Activated T-cell treated with anti-CD3 and anti-CD28 coated beads, Interleukin-2, amount 50 U/mL, for 4 hours (primary cell): Measurements from ENCODE around the gene PCDHA1. TPM values are rescaled to one million over a fixed set of nuclear protein-coding genes. Genes with fewer than 3 reads are reported as not detected.

Source experiments
- ATAC-seq, 2 donors: fragments of 200-7000 bp; cut with Tn5 transposase; one replicate each; pipeline ENCODE4 v1.10.0; 2021
- DNase-seq: peaks from one replicate; pipeline ENCODE4 v3.0.0-alpha.2; 2020
- H3K27me3 Mint-ChIP-seq: one replicate; pipeline ENCODE4 v1.8.0; 2021; ENCODE audit warnings: low read depth, mixed read lengths
- H3K36me3 Mint-ChIP-seq: one replicate; pipeline ENCODE4 v1.8.0; 2022; ENCODE audit warnings: mixed read lengths; ENCODE audit not compliant: insufficient read depth
- H3K4me1 Mint-ChIP-seq: one replicate; pipeline ENCODE4 v1.8.0; 2021; ENCODE audit warnings: low read depth, mixed read lengths
- H3K4me3 Mint-ChIP-seq: one replicate; pipeline ENCODE4 v1.8.0; 2021; ENCODE audit warnings: mild to moderate bottlenecking, moderate library complexity, mixed read lengths
- H3K9me3 Mint-ChIP-seq: one replicate; pipeline ENCODE4 v1.8.0; 2021; ENCODE audit warnings: mixed read lengths
- total RNA-seq, 3 donors: library from RNA; stranded (reverse); gene quantifications; one replicate each; pipeline ENCODE4 v1.2.1, GENCODE V29; 2021

The PCDHA1 gene
- total RNA-seq, 3 donors from 2014 or later, result not detected

DNA sequence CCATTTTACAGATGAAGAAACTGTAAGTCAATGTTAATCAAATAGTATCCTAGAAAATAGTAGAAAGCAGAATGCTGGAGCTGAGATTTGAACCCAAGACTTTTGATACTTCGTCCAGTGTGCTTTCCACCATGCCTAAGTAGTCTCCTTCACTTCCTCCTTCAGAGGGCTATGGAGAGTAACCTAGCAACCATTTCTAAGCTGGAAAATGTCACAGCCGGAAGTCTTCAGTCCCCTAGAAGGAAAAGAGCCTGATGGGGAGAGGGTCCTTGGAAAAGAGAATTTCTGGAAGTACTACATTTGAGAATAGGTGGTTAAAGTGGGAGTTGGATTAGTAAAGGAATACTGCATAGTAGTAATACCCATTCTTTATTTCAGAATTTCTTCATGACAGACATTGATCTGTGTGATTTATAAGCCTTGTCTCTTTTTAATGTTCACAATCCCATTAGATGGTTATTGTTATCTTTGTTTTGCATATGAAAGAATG is 213.0 kb downstream of the PCDHA1 start:
- peaks cover 36% of the 10 kb centered on the region for H3K27me3 Mint-ChIP-seq
- H3K9me3 Mint-ChIP-seq, result no peaks in the 10 kb centered on the region
- peaks cover 8% of the 10 kb centered on the region for H3K4me1 Mint-ChIP-seq
- DNase-seq, result no peak
- ATAC-seq, result no peak
- H3K4me3 Mint-ChIP-seq, result no peak overlapping the region
- no peaks in the 10 kb centered on the region for H3K36me3 Mint-ChIP-seq

DNA sequence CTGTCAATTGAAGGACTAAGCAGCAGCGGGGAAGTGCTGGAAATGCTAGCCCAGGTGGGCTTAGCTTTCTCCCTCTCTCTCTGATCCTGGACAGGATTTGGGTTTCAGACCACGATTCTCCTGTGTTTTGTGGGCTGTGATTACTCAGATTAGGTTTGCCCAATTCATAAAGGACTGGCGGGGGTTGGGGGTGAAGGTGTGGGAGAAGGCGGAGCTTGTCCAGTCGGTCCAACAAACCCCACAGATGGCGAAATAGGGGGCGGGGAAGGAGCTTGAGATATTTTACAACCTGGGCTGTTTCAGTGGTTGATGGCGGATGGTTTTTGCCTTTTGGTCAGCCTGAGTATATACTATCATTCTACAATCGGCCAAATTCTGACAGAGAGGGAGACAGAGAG is 215.5 kb downstream of the PCDHA1 start:
- Mint-ChIP-seq H3K9me3 (peaks cover 1% of the 10 kb centered on the region), H3K4me1 (peaks cover 8% of the 10 kb centered on the region), H3K36me3 (no peaks in the 10 kb centered on the region), H3K4me3 (no peak overlapping the region), H3K27me3 (peaks cover 44% of the 10 kb centered on the region)
- no peak for ATAC-seq
- no peak for DNase-seq

DNA sequence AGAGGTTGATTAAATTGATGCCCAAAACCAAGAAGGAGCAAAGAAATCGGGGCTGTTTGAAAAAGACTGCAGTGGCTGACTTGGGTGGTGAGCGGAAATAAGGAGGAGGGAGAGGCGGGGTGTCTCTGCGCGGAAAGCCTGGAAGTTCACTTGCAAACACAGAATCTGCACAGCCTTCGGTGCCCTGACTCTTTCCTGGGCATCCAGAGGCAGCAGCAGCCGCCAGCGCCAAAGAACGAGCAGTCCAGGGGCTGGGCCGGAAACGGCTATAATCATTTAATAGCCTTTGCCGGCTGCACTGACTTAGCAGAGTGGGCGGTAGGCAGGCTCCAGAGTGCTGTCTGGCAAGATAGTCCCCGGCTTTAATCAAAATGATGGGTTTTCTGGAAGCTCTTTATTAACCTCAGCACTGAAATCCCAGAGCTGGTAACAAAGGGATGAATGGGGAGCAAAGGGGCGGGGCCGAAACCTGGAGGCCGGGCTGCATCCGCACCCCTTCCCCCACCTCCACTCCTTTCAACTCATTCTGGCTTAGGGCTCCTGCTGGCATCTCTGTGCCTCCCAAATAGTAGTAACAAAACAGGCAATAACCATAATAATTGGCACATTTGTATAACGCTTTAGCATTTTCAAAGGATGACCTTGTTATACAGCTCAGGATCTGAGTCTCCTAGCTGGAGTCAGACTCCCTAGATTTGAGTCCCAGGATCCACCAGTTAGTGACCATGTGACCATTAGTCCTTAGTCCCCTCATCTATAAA is 216.1 kb downstream of the PCDHA1 start:
- ATAC-seq, result no peak
- H3K9me3 Mint-ChIP-seq, result peaks cover 6% of the 10 kb centered on the region
- no peak overlapping the region for H3K4me3 Mint-ChIP-seq
- DNase-seq, result no peak
- no peaks in the 10 kb centered on the region for H3K36me3 Mint-ChIP-seq
- H3K27me3 Mint-ChIP-seq, result peaks cover 43% of the 10 kb centered on the region
- H3K4me1 Mint-ChIP-seq, result peaks cover 8% of the 10 kb centered on the region

DNA sequence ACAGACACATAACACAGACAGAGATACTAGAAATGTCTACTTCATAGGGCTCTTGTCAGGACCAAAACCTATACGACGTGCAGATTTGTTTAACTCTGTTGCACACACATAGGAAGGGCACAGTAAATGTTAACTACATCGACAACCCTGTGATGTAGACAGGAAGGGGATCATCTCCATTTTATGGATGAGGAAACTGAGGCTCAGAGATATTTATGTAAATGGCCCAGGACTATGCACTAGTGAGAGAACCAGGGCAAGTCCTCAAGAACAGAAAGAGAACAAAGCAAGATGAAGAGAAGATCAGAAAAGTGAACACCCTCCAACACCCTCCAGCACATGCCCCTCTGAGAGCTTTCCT is 216.6 kb downstream of the PCDHA1 start:
- peaks cover 8% of the 10 kb centered on the region for H3K4me1 Mint-ChIP-seq
- H3K4me3 Mint-ChIP-seq, result no peak overlapping the region
- H3K9me3 Mint-ChIP-seq, result peaks cover 6% of the 10 kb centered on the region
- no peak for ATAC-seq
- no peaks in the 10 kb centered on the region for H3K36me3 Mint-ChIP-seq
- no peak for DNase-seq
- peaks cover 41% of the 10 kb centered on the region for H3K27me3 Mint-ChIP-seq

DNA sequence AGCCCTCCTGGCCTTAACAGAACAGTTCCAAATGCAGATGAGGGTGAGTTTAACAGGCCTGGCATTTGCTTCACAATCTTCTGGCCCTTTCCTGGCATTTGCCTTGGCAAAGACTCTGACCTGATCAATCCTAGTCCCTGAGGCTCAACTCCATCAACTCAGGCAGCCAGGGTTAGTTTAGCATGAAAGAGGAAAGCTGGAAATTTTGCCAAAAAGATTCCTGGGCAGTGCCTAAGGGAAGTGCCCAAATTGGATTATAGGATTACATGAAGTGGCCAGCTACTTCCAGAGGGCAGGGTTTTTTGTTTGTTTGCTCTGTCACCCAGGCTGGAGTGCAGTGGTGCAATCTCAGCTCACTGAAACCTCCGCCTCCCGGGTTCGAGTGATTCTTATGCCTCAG is 217.1 kb downstream of the PCDHA1 start:
- Mint-ChIP-seq H3K4me1 (peaks cover 8% of the 10 kb centered on the region), H3K36me3 (no peaks in the 10 kb centered on the region), H3K4me3 (no peak overlapping the region), H3K27me3 (peaks cover 41% of the 10 kb centered on the region), H3K9me3 (peaks cover 6% of the 10 kb centered on the region)
- DNase-seq (no peak), ATAC-seq (no peak)

DNA sequence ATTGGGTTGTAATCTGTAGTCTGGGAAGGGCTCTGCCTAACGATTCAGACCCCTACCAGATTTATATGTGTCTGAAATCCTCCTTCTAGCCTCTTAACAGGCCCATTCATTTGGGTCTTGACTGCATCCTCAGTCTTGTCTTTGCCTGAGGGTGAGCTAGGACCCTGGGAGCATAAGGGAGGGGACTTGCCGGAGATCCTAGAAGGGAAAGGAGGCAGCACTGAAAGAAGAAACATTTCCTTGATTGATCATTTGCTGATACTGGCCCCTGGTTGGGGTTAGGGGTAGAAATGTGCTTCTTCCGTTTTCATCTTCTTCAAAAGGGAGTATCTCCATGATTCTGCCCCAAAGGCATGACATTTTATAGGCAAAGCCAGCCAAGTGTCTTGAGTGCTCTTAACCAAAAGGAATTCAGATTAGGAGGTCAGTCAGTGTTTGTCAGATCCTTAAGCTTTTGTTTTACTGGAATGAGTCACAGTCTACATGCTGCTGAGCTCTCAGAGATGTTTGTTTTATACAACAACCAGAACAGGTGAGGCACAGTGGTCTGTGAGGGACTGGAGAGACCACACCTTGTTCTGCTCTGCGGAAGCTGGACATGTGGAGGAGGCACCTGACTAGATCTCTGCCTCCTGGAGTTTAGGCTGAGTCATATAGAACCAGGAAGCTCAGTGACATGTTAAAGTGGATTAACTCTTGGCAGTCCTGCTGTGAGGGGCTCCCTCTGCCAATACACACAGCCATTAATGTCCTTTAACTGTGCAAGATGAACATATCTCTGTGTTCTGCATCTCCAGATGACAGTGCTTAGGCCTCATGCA is 218.1 kb downstream of the PCDHA1 start:
- Mint-ChIP-seq H3K4me1 (peaks cover 8% of the 10 kb centered on the region), H3K4me3 (no peak overlapping the region), H3K36me3 (no peaks in the 10 kb centered on the region), H3K27me3 (peaks cover 40% of the 10 kb centered on the region), H3K9me3 (peaks cover 6% of the 10 kb centered on the region)
- DNase-seq, result no peak
- ATAC-seq, result no peak

DNA sequence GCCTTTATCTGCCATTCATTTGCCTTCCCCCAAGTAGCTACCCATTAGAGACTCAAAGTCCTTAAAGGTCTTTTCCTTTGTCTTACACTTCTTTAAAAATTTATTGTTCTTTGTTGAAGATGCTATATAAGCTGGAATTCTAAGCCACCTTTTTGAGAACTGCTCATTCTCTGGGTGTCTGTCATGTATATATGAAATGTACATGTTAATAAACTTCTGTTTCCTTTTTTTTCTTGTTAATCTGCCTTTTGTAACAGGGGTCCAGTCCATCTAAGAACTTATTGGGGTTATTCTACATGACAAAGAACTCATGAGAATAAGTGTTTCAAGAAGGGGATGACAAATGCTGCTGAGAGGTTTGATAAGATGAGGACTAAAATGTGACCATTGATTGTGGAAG is 221.9 kb downstream of the PCDHA1 start:
- H3K36me3 Mint-ChIP-seq, result no peaks in the 10 kb centered on the region
- DNase-seq (no peak), ATAC-seq (no peak)
- peaks cover 6% of the 10 kb centered on the region for H3K9me3 Mint-ChIP-seq
- H3K27me3 Mint-ChIP-seq, result peaks cover 20% of the 10 kb centered on the region
- H3K4me1 Mint-ChIP-seq, result no peaks in the 10 kb centered on the region
- no peak overlapping the region for H3K4me3 Mint-ChIP-seq

DNA sequence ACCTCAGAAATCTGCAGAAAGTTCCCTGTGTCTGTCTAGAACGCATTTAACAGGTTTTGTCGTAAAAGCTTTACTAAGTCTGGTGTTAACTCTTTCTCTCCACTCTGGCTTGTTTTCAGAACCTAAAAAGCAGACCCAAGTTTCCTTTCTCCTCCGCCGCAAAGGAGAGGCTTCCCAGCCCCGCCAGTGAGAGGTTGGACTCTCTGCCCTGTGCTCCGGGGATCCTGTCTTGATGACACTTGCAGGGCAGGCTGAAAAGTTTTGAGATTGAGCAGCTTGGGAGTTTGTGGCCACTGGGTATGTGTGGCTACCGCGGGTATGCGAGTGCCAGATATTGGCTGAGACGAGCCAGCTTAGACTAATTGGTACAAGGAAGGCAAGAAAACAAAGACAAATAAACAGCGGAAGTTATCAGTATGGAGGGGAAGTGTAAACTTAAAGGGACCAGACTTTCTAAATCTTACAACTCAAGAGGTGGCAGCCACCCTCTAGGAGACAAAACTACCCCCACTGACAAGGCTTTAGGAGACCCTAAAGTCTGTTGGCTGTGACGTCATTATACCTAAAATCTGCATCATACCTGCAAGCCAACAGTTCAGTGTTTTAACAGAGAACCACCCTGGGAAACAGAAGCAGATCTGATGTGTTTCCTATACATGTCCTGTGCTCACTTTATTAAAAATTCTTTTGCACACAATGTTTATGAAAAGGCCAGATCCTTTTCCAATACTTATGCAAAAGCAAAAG is 224.3 kb downstream of the PCDHA1 start:
- H3K27me3 Mint-ChIP-seq, result peaks cover 11% of the 10 kb centered on the region
- ATAC-seq, result no peak
- H3K9me3 Mint-ChIP-seq, result peaks cover 6% of the 10 kb centered on the region
- H3K36me3 Mint-ChIP-seq, result no peaks in the 10 kb centered on the region
- H3K4me1 Mint-ChIP-seq, result no peaks in the 10 kb centered on the region
- no peak overlapping the region for H3K4me3 Mint-ChIP-seq
- DNase-seq, result no peak

DNA sequence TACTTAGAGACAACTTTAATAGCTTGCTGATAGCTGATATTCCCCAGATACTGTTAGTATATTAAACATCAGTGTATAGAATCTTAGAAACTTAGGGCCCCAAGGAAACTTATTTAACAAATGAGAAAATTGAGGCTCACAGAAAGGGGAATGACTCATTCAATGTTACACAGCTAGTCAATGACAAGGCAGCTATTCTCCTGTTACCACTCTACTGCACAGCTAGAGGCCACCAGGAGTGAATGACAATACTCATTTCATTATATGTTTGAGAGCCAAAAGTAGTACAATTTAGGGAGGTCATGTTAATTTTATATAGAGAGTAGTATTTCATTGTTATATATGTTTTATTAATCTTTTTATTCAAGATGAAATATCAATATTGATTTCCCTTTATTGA is 232.0 kb downstream of the PCDHA1 start:
- H3K4me3 Mint-ChIP-seq, result no peak overlapping the region
- no peaks in the 10 kb centered on the region for H3K4me1 Mint-ChIP-seq
- DNase-seq (no peak), ATAC-seq (no peak)
- H3K27me3 Mint-ChIP-seq, result peaks cover 2% of the 10 kb centered on the region
- H3K36me3 Mint-ChIP-seq, result no peaks in the 10 kb centered on the region
- H3K9me3 Mint-ChIP-seq, result peaks cover under 1% of the 10 kb centered on the region

DNA sequence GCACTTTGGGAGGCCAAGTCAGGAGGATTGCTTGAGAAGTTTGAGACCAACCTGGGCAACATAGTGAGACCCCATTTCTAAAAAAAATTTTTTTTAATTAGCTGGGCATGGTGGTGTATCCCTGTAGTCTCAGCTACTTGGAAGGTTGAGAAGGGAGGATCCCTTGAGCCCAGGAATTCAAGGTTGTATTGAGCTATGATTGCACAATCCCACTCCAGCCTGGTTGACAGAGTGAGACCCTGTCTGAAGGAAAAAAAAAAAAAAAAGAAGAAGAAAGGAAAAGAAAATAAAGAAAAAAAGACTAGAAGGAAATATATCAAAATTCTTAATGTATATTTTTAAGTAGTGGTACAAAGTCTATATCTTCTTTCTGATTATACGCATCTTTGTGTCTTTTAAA is 236.4 kb downstream of the PCDHA1 start:
- Mint-ChIP-seq H3K4me3 (no peak overlapping the region), H3K4me1 (no peaks in the 10 kb centered on the region), H3K9me3 (peaks cover 5% of the 10 kb centered on the region), H3K36me3 (no peaks in the 10 kb centered on the region), H3K27me3 (peaks cover 2% of the 10 kb centered on the region)
- ATAC-seq (no peak), DNase-seq (no peak)

DNA sequence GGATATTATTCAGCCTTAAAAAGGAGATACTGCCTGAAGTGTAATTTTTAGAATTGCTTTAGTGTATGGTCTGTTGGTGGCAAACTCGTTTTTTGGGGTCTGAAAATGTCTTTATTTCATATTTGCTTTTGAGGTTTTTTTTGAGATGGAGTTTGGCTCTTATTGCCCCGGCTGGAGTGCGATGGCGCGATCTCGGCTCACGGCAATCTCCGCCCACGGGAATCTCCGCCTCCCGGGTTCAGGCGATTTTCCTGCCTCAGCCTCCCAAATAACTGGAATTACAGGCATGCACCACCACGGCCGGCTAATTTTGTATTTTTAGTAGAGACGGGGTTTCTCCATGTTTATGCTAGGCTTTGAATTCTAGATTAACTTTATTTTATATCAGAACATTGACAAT is 245.1 kb downstream of the PCDHA1 start:
- Mint-ChIP-seq H3K36me3 (no peaks in the 10 kb centered on the region), H3K27me3 (no peaks in the 10 kb centered on the region), H3K4me3 (no peak overlapping the region), H3K4me1 (no peaks in the 10 kb centered on the region), H3K9me3 (no peaks in the 10 kb centered on the region)
- ATAC-seq, result no peak
- no peak for DNase-seq

DNA sequence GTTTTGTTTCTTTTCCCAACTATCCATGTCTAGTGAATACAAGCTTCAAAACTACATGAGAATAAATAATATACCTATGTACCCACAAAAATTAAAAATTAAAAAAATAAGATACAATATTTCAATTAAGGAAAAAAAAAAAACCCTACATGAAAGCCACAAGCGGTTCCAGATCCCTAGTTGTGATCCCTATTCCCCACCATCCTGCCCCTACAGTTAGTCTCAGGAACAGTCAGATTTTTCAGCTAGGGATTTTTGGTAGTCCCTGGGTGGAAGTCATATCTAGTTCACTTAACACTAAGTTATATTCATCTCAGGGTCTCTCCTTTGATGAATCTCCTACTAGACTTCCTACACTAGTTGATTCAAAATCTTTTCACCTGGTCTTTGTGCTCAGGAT is 246.7 kb downstream of the PCDHA1 start:
- no peaks in the 10 kb centered on the region for H3K36me3 Mint-ChIP-seq
- DNase-seq (no peak), ATAC-seq (no peak)
- no peaks in the 10 kb centered on the region for H3K27me3 Mint-ChIP-seq
- H3K9me3 Mint-ChIP-seq, result no peaks in the 10 kb centered on the region
- H3K4me1 Mint-ChIP-seq, result no peaks in the 10 kb centered on the region
- no peak overlapping the region for H3K4me3 Mint-ChIP-seq

DNA sequence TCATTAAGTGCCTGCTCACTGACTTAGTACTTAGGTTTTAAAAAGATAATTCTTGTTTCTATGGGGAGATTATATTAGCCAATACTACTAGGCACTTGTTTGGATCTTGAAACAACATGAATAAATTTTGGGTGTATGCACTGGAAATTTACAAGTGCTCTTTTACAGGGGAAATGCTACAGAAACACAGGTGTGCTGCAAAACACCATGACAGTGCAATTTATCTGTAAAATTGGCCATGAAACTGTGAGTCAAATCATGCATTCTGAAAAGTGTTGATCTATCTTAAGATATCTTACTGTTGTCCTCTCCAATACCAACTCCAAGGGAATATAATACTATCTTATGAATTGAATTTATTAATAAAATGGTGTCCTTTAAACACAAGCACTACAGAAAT is 253.1 kb downstream of the PCDHA1 start:
- no peak overlapping the region for H3K4me3 Mint-ChIP-seq
- ATAC-seq (no peak), DNase-seq (no peak)
- H3K9me3 Mint-ChIP-seq, result no peaks in the 10 kb centered on the region
- H3K4me1 Mint-ChIP-seq, result no peaks in the 10 kb centered on the region
- H3K27me3 Mint-ChIP-seq, result no peaks in the 10 kb centered on the region
- H3K36me3 Mint-ChIP-seq, result no peaks in the 10 kb centered on the region

DNA sequence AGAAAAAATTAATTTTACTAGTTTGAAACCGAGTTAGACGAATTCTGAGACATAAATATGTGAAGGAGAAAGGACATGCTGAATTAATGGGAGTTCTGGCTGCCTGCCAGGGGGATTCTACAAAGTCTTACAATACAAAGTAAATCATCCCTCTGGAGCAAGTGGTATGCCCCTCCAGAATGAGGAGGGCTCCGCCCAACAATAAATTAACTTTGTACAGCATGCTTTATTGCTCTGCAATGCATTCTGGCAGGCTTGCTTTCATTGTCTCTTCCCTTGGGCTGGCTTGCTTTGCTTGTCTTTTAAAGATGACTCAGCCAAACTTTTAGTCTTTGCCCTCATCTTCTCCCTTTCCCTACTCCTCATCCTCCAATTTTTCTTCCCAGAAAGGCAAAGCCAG is 253.6 kb downstream of the PCDHA1 start:
- Mint-ChIP-seq H3K27me3 (no peaks in the 10 kb centered on the region), H3K4me1 (no peaks in the 10 kb centered on the region), H3K4me3 (no peak overlapping the region), H3K36me3 (no peaks in the 10 kb centered on the region), H3K9me3 (no peaks in the 10 kb centered on the region)
- ATAC-seq, result no peak
- DNase-seq, result no peak
